BJ (cell line): ENCODE results near the gene CDC34. TPM values are rescaled to one million over a fixed set of nuclear protein-coding genes. Genes with fewer than 3 reads are reported as not detected.
A peak's percentile ranks its signal among the peaks of the same experiment; 100 is the strongest.

Experiments
- CTCF ChIA-PET: fragments of 350-600 bp; formaldehyde crosslinking; extraction: SDS; loops from one replicate; lab custom pipeline; 2021; ENCODE audit warnings: antibody characterized with exemption, inconsistent platforms; lab: Yijun Ruan, JAX
- POLR2A ChIA-PET: fragments of 300-600 bp; sonication (Branson Sonifier 250); formaldehyde crosslinking; extraction: SDS; loops from one replicate; lab custom pipeline; 2021; ENCODE audit warnings: antibody characterized with exemption; lab: Charles Lee
- DNase-seq: peaks from one replicate; pipeline ENCODE4 v3.0.0-alpha.2; 2011; ENCODE audit warnings: low read depth
- H3K27me3 ChIP-seq: 2 replicates; pipeline ENCODE4 v1.6.0; 2011; ENCODE audit warnings: low read length; ENCODE audit not compliant: control insufficient read depth, insufficient read depth
- H3K36me3 ChIP-seq: 2 replicates; pipeline ENCODE4 v1.5.1; 2011; ENCODE audit warnings: low read length; ENCODE audit not compliant: control insufficient read depth, insufficient read depth
- H3K4me3 ChIP-seq: 2 replicates; pipeline ENCODE4 v1.5.1; 2011; ENCODE audit warnings: low read depth, mild to moderate bottlenecking, control low read depth, low read length
- CTCF ChIP-seq: IDR thresholded peaks from 2 replicates; pipeline ENCODE4 v1.5.1; 2011; ENCODE audit warnings: low read depth, mild to moderate bottlenecking, control low read depth, inconsistent platforms, low read length, moderate library complexity; ENCODE audit not compliant: insufficient read depth
- polyA plus RNA-seq: library from polyadenylated mRNA; depleted of rRNA; stranded (reverse); fragments of >200 nt; gene quantifications from 2 replicates; pipeline ENCODE4 v1.2.3, GENCODE V29; 2011

CDC34 gene
- polyA plus RNA-seq, 1 experiment, result 75.2 TPM

GRCh38 chr19:535017-535835 is 3.7 kb downstream of the CDC34 start:
- TF ChIP-seq CTCF, result 0 out of 2 replicates have a peak, but pooled peaks have one; percentile 12
- no peaks in the 10 kb centered on the region for H3K27me3 ChIP-seq
- H3K4me3 ChIP-seq, result no peak overlapping the region
- H3K36me3 ChIP-seq, result peaks cover 33% of the 10 kb centered on the region
- ChIA-PET CTCF (interaction anchor here (0.6 kb wide), 1 partner anchor 23 kb away, joined by 4 read pairs; no protein-coding TSS in a partner anchor), POLR2A (no interaction called here)
- DNase-seq, result no peak

GRCh38 chr19:536031-536880 is 4.7 kb downstream of the CDC34 start:
- H3K36me3 ChIP-seq, result peaks cover 33% of the 10 kb centered on the region
- TF ChIP-seq CTCF, result no peak
- no peak for DNase-seq
- POLR2A ChIA-PET, result no interaction called here
- H3K27me3 ChIP-seq, result no peaks in the 10 kb centered on the region
- H3K4me3 ChIP-seq, result no peak overlapping the region
- CTCF ChIA-PET, result interaction anchor here (0.6 kb wide), 1 partner anchor 22 kb away, joined by 4 read pairs; no protein-coding TSS in a partner anchor

GRCh38 chr19:536881-537404 is 5.4 kb downstream of the CDC34 start:
- ChIA-PET POLR2A (no interaction called here), CTCF (no interaction called here)
- H3K27me3 ChIP-seq, result no peaks in the 10 kb centered on the region
- DNase-seq, result no peak
- H3K4me3 ChIP-seq, result no peak overlapping the region
- peaks cover 35% of the 10 kb centered on the region for H3K36me3 ChIP-seq
- no peak for TF ChIP-seq CTCF

- POLR2A ChIA-PET, result no interaction called here
- H3K4me3 ChIP-seq, result no peak overlapping the region
- no peak for DNase-seq
- no peaks in the 10 kb centered on the region for H3K27me3 ChIP-seq
- peaks cover 41% of the 10 kb centered on the region for H3K36me3 ChIP-seq
- CTCF ChIA-PET, result no interaction called here
- TF ChIP-seq CTCF, result no peak
Measured at GRCh38 chr19:538641-539428, 7.3 kb downstream of the CDC34 start.
